GM23338 (cell line): Measurements from ENCODE around the gene SCGN. TPM values are rescaled to one million over a fixed set of nuclear protein-coding genes. Genes with fewer than 3 reads are reported as not detected.

Source experiments
- ATAC-seq: fragments of 200-7000 bp; cut with Tn5 transposase; 3 replicates; pipeline ENCODE4 v1.9.1; 2020
- DNase-seq: peaks from one replicate; pipeline ENCODE4 v3.0.0-alpha.2; 2015; ENCODE audit warnings: low spot score
- H2AFZ ChIP-seq: fragments of 200-600 bp; sonication (generic); 2 replicates; pipeline ENCODE4 v1.8.0; 2016; ENCODE audit warnings: antibody characterized with exemption, mild to moderate bottlenecking, moderate library complexity
- H3F3A ChIP-seq: fragments of 200-600 bp; sonication (generic); replicated peaks from 2 replicates; pipeline ENCODE4 v1.8.0; 2017; ENCODE audit warnings: antibody characterized with exemption, mixed run types, low read depth
- H3K27ac ChIP-seq: fragments of 200-600 bp; sonication (generic); 2 replicates; pipeline ENCODE4 v1.6.1; 2016; ENCODE audit warnings: low read depth
- H3K27me3 ChIP-seq: fragments of 200-600 bp; sonication (generic); 2 replicates; pipeline ENCODE4 v1.8.0; 2016; ENCODE audit warnings: mild to moderate bottlenecking, mixed run types, moderate library complexity; ENCODE audit not compliant: insufficient read depth
- H3K36me3 ChIP-seq: fragments of 200-600 bp; sonication (generic); 2 replicates; pipeline ENCODE4 v1.8.0; 2016; ENCODE audit warnings: mild to moderate bottlenecking; ENCODE audit not compliant: insufficient read depth
- H3K4me1 ChIP-seq: fragments of 200-600 bp; sonication (generic); 2 replicates; pipeline ENCODE4 v1.8.0; 2016; ENCODE audit warnings: mild to moderate bottlenecking, moderate library complexity; ENCODE audit not compliant: insufficient read depth
- H3K4me2 ChIP-seq: fragments of 200-600 bp; sonication (generic); 2 replicates; pipeline ENCODE4 v1.7.1; 2017; ENCODE audit warnings: mixed run types
- H3K4me3 ChIP-seq: fragments of 200-600 bp; sonication (generic); 2 replicates; pipeline ENCODE4 v1.6.1; 2016; ENCODE audit warnings: mixed run types
- H3K79me2 ChIP-seq: fragments of 200-600 bp; sonication (generic); replicated peaks from 2 replicates; pipeline ENCODE4 v1.8.0; 2017; ENCODE audit warnings: mild to moderate bottlenecking; ENCODE audit not compliant: insufficient read depth
- H3K9me2 ChIP-seq: fragments of 200-600 bp; sonication (generic); 2 replicates; pipeline ENCODE4 v1.8.0; 2017; ENCODE audit not compliant: insufficient read depth
- H4K20me1 ChIP-seq: fragments of 200-600 bp; sonication (generic); replicated peaks from 2 replicates; pipeline ENCODE4 v1.8.0; 2017; ENCODE audit warnings: mild to moderate bottlenecking; ENCODE audit not compliant: insufficient read depth
- H3K27ac Mint-ChIP-seq: 2 replicates; pipeline ENCODE4 v1.8.0; 2020; ENCODE audit warnings: inconsistent platforms, mild to moderate bottlenecking, moderate library complexity, mixed read lengths
- H3K27me3 Mint-ChIP-seq: 3 replicates; pipeline ENCODE4 v1.8.0; 2022; ENCODE audit warnings: low read depth, mild to moderate bottlenecking, moderate library complexity, mixed read lengths, inconsistent platforms; ENCODE audit not compliant: insufficient read depth, poor library complexity
- H3K36me3 Mint-ChIP-seq: 3 replicates; pipeline ENCODE4 v1.8.0; 2021; ENCODE audit warnings: low read depth, mild to moderate bottlenecking, inconsistent platforms, moderate library complexity, mixed read lengths
- H3K4me1 Mint-ChIP-seq: 3 replicates; pipeline ENCODE4 v1.8.0; 2020; ENCODE audit warnings: mild to moderate bottlenecking, inconsistent platforms, mixed read lengths
- H3K4me3 Mint-ChIP-seq: 3 replicates; pipeline ENCODE4 v1.8.0; 2021; ENCODE audit warnings: moderate library complexity, mild to moderate bottlenecking, inconsistent platforms, mixed read lengths
- H3K9me3 Mint-ChIP-seq: 3 replicates; pipeline ENCODE4 v1.8.0; 2020; ENCODE audit warnings: moderate library complexity, mild to moderate bottlenecking, inconsistent platforms, mixed read lengths
- CREB1 ChIP-seq: fragments of 250-450 bp; sonication (Bioruptor Pico); IDR thresholded peaks from 2 replicates; pipeline ENCODE4 v1.5.0; 2020; ENCODE audit warnings: low read depth, mild to moderate bottlenecking, moderate library complexity
- EZH2 ChIP-seq: fragments of 200-600 bp; sonication (generic); IDR thresholded peaks from one replicate; pipeline ENCODE4 v1.8.0; 2017; ENCODE audit warnings: antibody characterized with exemption, mild to moderate bottlenecking, low read depth; ENCODE audit not compliant: unreplicated experiment
- EZH2phosphoT487 ChIP-seq: fragments of 200-600 bp; sonication (generic); IDR thresholded peaks from one replicate; pipeline ENCODE4 v1.8.1; 2018; ENCODE audit warnings: antibody characterized with exemption; ENCODE audit not compliant: unreplicated experiment
- JUNB ChIP-seq: IDR thresholded peaks from one replicate; pipeline ENCODE4 v1.6.1; 2016; ENCODE audit warnings: antibody characterized with exemption; ENCODE audit not compliant: unreplicated experiment
- POLR2AphosphoS5 ChIP-seq: IDR thresholded peaks from 2 replicates; pipeline ENCODE4 v1.6.1; 2016; ENCODE audit warnings: antibody characterized with exemption, low read depth
- REST ChIP-seq: IDR thresholded peaks from one replicate; pipeline ENCODE4 v1.6.1; 2018; ENCODE audit warnings: antibody characterized with exemption; ENCODE audit not compliant: unreplicated experiment
- STAT1 ChIP-seq: IDR thresholded peaks from one replicate; pipeline ENCODE4 v1.6.1; 2016; ENCODE audit warnings: antibody characterized with exemption; ENCODE audit not compliant: unreplicated experiment
- ZNF331 ChIP-seq: fragments of 250-450 bp; sonication (Bioruptor Pico); IDR thresholded peaks from 2 replicates; pipeline ENCODE4 v1.5.0; 2020; ENCODE audit warnings: low read depth, mild to moderate bottlenecking, moderate library complexity
- ZNF462 ChIP-seq: fragments of 250-450 bp; sonication (Bioruptor Pico); IDR thresholded peaks from 2 replicates; pipeline ENCODE4 v1.5.0; 2020; ENCODE audit warnings: mild to moderate bottlenecking, moderate library complexity
- polyA plus RNA-seq: library from polyadenylated mRNA; unstranded; fragments of >200 nt; fragmentation: Nextera tagmentation; extraction: Ambion mirVana; gene quantifications from 2 replicates; pipeline ENCODE4 v1.2.1, GENCODE V29; 2016
- total RNA-seq: library from RNA; depleted of rRNA; stranded (reverse); fragments of >200 nt; shearing (Covaris generic); gene quantifications from 2 replicates; pipeline ENCODE4 v1.2.3, GENCODE V29; 2014
- TF ChIP-seq, protein P1 (sequence below), 2 experiments: fragments of 200-600 bp in 1 of 2; sonication (generic) in 1 of 2; conservative IDR thresholded peaks; 2 replicates each; pipeline versions ENCODE4 v1.5.1 to v1.6.1; 2016 to 2017; ENCODE audit warnings: antibody characterized with exemption in 2 of 2, low read depth in 2 of 2, mild to moderate bottlenecking in 2 of 2, moderate library complexity in 1 of 2
- TF ChIP-seq, protein P2 (sequence below): IDR thresholded peaks from 2 replicates; pipeline ENCODE4 v1.6.1; 2016; ENCODE audit warnings: antibody characterized with exemption

Gene SCGN
- total and polyA plus RNA-seq, 2 experiments from 2014 or later: not detected

- Histone ChIP-seq H3F3A (no peaks in the 10 kb centered on the region), H3K27ac (no peak overlapping the region), H4K20me1 (no peaks in the 10 kb centered on the region), H3K4me1 (no peaks in the 10 kb centered on the region), H3K36me3 (no peaks in the 10 kb centered on the region), H3K79me2 (no peaks in the 10 kb centered on the region), H2AFZ (no peak overlapping the region), H3K9me2 (no peaks in the 10 kb centered on the region), H3K27me3 (no peaks in the 10 kb centered on the region), H3K4me3 (no peak overlapping the region), H3K4me2 (no peak overlapping the region)
- no peak overlapping the region for H3K4me3 Mint-ChIP-seq
- H3K27me3 Mint-ChIP-seq: no peaks in the 10 kb centered on the region
- DNase-seq (no peak), ATAC-seq (no peak)
- no peaks in the 10 kb centered on the region for H3K4me1 Mint-ChIP-seq
- no peaks in the 10 kb centered on the region; the same call in 2 of the 3 replicates for H3K9me3 Mint-ChIP-seq
- H3K36me3 Mint-ChIP-seq: no peaks in the 10 kb centered on the region
- TF ChIP-seq, protein P1, sequence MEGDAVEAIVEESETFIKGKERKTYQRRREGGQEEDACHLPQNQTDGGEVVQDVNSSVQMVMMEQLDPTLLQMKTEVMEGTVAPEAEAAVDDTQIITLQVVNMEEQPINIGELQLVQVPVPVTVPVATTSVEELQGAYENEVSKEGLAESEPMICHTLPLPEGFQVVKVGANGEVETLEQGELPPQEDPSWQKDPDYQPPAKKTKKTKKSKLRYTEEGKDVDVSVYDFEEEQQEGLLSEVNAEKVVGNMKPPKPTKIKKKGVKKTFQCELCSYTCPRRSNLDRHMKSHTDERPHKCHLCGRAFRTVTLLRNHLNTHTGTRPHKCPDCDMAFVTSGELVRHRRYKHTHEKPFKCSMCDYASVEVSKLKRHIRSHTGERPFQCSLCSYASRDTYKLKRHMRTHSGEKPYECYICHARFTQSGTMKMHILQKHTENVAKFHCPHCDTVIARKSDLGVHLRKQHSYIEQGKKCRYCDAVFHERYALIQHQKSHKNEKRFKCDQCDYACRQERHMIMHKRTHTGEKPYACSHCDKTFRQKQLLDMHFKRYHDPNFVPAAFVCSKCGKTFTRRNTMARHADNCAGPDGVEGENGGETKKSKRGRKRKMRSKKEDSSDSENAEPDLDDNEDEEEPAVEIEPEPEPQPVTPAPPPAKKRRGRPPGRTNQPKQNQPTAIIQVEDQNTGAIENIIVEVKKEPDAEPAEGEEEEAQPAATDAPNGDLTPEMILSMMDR (conservative IDR thresholded peaks at IDR 0.05; ENCODE audit: low read depth in 2 of 2): no peak
- TF ChIP-seq EZH2phosphoT487 (no peak), JUNB (no peak), EZH2 (no peak), POLR2AphosphoS5 (no peak), STAT1 (no peak), ZNF462 (CRISPR knock-in tag) (no peak), REST (no peak), ZNF331 (CRISPR knock-in tag) (no peak), CREB1 (CRISPR knock-in tag) (no peak)
- TF ChIP-seq, protein P2, sequence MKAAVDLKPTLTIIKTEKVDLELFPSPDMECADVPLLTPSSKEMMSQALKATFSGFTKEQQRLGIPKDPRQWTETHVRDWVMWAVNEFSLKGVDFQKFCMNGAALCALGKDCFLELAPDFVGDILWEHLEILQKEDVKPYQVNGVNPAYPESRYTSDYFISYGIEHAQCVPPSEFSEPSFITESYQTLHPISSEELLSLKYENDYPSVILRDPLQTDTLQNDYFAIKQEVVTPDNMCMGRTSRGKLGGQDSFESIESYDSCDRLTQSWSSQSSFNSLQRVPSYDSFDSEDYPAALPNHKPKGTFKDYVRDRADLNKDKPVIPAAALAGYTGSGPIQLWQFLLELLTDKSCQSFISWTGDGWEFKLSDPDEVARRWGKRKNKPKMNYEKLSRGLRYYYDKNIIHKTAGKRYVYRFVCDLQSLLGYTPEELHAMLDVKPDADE: no peak
- H3K27ac Mint-ChIP-seq: no peak overlapping the region
Measured at GRCh38 chr6:25699649-25700048, 47.6 kb downstream of the SCGN start.
